Measurements from ENCODE around the gene NAPG.
"Not testable (repeated sequence)": the region's sequence is repeated elsewhere in the genome, so short reads cannot be mapped to it uniquely, and the experiment has no call there.

Gene NAPG

DNA sequence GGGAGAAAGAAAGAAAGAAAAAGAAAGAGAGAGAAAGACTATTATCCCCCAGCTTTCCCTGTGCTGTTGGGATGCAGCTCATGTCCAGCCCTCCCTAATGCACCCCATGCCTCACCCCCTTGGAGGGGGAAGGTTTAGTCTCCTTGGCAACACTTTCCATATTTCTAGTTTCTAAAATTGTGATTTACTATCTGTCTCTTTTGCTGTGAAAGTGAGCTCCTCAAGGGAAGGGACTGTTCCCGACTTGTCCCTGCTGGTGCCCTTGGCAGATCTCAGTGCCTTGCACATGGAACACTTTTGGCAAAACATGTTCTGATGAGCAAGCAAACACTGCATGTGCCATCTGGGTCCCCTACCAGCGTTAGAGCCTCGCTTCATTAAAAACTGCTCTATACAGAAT is 11.7 kb upstream of the NAPG start:
- DNase-seq (ENCODE audit: low read depth in 2 of 2, low spot score in 1 of 2) = no peak

DNA sequence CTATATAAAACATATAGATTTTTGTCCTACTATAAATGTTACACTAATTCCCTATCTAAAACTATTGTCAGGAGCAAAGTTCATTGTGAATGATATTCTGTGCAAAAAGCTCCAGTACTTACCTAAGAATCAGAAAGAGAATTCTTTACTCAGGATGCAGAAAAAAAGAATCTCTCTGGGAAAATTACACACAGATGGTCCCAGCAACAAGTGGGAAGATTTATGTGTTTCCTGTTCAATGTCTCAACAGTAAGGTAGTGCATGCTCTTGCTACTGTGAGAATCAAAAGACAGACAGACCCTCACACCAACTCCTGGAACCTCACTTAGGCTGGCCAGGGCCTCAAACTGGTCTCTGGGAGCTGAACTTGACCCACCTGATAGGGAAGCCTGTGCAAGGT is 11.2 kb upstream of the NAPG start:
- no peak for DNase-seq (ENCODE audit: low read depth in 2 of 2, low spot score in 1 of 2)

DNA sequence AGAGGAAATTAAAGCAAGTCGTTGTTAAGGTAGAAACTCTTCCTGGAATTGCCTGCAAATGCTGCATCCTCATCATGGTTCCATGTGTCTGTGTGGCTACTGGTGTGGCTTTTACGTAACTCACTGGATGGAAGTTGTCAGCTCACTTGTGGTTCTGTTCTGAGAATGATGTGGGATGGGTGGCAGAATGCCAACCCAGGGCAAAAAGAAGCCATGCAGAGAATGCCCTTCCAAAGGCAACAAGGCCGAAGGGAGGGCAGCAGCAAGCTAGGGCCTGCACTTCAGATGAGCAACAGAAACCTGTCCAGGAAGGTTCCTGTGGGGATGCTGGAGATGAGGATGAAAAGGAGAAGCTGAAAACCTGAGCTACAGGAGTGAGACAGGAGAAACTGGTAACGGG is 10.4 kb upstream of the NAPG start:
- no peak for DNase-seq (ENCODE audit: low read depth in 2 of 2, low spot score in 1 of 2)

DNA sequence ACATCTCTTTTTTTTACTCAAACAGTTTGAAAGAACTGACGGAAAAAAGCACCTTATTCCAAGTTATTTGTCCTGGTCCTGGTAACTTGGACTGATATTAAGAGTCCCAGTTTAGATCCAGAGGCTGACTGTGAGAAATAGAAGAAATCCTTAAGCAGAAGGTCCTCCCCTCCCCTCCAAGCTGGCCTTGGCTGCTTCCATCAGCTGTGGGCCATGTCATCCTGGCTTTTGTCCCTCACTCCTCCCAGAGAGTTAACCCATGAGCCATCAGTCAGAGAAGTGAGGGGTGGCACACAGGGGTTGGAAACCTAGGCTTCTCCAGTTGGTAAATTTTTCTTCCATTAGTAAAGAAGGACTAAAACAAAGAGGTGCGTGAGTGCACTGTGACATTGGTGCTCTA is 9.7 kb upstream of the NAPG start:
- DNase-seq (ENCODE audit: low read depth in 2 of 2, low spot score in 1 of 2) = no peak

DNA sequence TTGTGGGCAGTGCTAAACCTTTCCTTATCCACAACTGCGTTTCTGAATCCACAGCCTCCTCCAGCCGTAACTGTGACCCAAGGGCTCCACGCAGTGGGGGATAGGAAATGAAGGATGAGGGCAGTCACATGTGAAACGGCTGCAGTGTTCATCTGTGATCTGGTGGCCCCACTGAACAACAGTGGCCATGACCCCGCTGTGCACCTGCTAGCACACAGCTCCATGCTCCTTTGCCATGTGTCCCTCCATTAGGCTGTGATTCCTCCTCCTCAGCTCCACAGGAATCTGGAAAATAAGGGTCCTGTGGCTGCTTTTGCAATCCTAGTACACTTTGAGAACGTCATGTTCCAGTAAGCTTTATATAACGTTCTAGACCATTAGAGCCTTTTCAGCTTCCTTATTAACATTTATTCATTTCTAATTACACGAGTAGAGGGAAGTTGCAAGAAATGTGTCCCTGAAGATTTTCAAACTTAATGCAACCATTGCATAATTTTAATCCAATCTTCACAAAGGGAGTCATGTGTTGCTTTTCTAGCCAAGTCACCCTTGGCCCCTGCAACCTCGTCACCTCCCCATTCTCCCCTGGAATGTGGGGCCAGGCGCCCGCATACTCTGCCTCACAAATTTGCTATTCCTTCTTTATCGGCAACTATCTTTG is 7.1 kb upstream of the NAPG start:
- DNase-seq (ENCODE audit: low read depth in 2 of 2, low spot score in 1 of 2) = no peak

DNA sequence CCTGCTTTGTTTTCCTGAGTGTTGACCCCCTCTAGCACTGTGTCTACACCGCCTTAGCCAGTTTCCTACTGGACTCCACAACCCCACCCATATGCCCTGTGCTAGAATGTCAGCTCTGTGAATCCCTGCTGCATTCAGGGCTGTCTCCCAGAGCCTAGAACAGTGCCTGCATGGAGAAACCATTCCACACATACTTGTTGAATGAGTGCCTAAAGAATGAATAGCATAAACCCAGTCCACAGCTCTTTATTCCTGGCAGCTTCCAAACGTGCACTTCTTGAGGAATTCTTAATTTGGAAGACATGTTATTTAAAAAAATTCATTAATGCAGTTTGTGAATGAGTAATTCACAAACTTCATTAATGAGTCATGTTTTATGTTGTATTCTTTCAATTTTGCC is 6.5 kb upstream of the NAPG start:
- DNase-seq (ENCODE audit: low read depth in 2 of 2, low spot score in 1 of 2) = no peak

DNA sequence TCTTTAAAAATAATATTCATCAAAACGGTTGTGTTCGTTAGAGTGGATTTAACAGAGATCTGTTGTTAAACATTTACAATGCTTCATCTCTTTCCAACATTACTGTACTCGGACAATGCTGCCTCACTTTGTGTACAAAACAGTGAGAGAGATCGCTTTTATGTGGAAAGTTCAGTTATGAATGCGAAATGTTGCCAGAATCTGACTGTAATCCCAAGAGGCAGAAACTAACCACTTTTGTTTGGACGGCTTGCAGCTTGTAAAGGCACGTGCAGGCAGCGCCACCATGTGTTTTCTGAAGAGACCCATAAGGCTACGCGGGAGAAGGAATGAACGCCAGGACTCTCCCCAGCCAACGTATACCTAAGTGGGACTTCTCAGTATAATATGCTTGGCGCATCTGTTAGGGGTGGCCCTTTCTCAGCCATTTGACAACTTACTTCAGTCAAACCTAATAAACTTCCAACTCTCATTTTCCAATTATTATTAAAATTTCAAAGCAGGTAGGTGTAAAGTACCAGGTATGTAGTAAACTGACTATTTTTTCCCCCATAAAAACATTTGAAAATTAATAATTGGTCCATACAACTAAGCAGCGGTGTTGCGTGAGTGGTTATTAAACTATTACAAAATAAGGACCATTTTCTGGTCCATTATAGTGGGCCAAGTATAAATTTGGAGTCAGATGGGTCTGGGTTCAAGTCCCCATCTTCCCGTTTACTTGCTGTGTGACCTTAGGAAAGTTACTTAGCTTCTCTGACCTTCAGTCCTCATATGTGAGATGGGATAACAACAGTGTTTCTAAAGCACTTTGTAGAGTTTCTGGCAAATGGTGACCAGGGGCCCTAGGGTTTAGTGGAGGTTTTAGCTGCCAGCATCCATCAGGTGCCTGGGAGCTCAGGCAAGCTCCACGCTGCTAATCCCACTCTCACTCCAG is 5.6 kb upstream of the NAPG start:
- DNase-seq (ENCODE audit: low read depth in 2 of 2, low spot score in 1 of 2) = peak; percentile 13 to 14

DNA sequence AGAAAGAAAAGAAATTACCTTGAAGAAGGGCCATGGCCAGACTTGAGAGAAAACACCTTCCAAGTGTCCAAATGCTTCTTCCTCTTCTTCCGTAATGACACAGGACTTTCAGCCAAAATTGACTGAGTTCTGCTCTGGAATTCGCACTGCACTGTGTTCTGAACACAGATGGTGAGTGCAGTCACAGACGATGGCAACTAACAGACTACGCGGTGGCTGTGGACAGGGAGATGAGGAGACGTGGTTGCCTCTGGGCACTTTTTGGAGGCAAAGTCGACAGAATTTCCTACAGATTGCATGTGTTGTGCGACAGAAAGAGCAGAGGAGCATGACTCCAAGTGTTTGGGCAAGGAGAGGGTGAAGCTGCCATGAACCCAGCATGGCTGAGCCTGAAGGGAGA is 4.3 kb upstream of the NAPG start:
- DNase-seq (ENCODE audit: low read depth in 2 of 2, low spot score in 1 of 2) = no peak

DNA sequence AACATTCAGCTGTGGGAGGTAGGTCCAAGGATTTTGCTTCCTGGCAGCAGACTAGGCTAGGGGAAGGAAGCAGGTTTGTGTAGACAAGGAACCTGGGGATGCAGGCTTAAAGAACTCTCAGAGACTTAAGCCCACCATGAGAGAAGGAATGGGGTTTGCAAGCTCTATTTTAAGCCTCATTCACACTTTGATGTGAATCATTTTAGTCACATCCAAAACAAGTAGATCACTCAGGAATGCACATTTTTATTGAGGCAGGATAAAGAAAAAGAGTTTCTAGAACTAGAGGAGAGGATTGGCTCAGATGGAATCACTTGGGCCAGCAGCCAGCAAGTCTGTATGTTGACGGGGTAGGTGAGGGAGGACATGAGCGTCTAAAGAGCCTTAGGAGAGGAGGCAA is 3.3 kb upstream of the NAPG start:
- no peak for DNase-seq (ENCODE audit: low read depth in 2 of 2, low spot score in 1 of 2)

DNA sequence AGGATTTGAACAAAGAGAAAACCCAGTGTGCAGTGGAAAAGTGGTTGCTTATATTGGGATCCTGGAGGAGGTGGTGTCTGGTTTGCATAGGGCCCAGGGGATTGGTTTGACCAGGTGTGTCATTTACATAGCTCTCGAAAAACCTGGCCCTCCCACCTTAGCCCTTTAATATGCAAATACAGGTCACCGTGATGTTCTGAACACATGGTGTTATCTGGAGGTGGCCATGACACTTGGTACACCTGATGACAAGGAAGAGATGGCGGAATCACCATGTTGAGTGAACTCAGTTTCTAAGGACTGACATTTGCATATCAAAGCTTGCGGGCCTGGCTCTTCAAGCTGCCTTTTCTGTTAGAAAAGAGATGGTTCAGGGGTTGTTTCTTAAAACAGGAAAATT is 2.3 kb upstream of the NAPG start:
- DNase-seq (ENCODE audit: low read depth in 2 of 2, low spot score in 1 of 2) = no peak

DNA sequence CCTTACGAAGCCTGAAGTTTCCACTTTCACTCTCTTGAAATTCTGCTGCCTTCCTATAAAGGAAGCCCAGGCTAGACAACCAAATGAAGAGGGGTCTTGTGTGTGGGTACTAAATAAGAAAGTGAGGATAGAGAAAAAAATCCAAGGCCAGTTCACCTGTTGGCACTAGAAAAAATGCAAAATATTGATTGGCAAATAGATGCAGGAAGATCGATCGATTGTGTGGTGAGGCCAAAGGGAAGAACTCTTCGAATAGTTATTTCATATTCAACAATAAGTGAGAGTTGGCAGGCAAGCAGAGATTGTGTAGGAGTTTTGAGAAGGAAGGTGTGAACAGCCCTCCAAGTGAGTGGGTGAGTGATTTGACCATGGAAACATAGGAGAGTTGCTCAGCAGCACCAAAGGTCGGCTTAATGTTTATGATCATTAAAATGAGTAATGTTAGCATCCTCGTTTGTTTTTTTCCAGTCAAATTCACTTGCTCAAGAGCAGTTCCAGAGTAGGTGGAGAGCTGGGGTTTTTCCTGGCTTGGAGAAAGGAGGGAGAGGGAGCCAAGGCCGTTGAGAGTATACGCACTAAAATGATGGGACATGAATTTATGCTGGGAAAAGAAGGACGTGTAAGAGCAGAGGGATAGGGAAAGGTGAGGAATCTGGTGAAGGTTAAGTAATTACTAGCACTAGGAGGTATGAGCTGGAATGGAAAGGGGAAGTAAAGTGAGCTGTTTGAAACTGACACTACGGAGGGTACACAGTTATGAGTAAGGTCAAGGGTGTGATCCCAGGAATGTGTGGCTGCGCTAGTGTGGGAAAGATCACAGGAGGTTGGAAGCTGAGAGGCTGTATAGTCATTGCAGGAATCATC is 1.1 kb upstream of the NAPG start:
- DNase-seq (ENCODE audit: low read depth in 2 of 2, low spot score in 1 of 2) = no peak

DNA sequence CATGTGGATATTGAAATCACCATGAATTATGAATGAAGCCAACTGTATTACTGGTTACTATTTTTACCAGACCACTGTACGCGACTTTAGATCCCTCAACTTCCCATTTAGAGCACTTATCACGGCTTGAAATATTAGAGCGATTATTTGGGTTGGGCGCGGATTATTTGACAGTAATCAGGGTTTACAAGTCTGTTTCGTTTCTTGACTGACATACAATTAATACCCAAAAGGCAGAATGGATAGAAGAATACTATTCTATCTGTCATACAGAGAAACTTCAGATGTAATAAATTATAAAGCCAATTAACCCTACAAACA is 496 bp upstream of the NAPG start:
- DNase-seq (ENCODE audit: low read depth in 2 of 2, low spot score in 1 of 2) = no peak

DNA sequence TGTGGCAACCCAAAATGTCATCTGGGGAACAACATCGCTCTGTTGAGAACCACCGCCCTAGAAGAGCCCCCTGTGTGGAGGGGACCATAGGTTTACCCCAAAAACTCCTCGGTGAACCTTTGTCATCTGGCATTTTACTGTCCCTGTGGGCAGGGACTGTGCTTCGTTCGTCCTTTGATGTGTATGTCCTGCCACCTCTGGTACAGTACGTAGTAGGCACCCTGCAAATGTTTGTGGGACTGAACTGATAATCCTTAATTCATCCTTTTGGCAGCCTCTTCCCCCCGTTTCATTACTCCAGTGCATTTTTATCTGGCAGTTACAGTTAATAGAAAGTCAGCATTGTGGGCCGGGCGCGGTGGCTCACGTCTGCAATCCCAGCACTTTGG is 728 bp downstream of the NAPG start:
- DNase-seq (ENCODE audit: low read depth in 2 of 2, low spot score in 1 of 2) = no peak

DNA sequence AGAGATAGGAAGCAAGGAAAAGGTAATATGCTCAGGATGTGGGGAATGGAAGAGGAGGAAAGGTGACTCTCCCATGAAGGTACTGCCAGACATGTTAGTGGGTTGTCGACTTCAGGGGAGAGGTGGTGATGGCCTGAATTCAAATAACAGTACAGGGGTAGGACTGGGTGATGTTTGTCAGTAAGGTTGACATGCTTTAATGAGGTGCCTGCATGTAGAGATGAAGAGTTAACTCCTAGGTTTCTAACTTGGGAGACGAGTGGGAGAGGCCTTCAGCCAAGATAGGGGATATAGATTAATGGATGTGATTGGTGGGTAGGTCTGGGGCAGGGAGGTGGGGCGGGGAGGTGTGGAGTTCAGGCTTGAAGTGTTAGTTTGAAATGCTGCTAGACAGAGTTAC is 2.6 kb downstream of the NAPG start:
- no peak for DNase-seq (ENCODE audit: low read depth in 2 of 2, low spot score in 1 of 2)

DNA sequence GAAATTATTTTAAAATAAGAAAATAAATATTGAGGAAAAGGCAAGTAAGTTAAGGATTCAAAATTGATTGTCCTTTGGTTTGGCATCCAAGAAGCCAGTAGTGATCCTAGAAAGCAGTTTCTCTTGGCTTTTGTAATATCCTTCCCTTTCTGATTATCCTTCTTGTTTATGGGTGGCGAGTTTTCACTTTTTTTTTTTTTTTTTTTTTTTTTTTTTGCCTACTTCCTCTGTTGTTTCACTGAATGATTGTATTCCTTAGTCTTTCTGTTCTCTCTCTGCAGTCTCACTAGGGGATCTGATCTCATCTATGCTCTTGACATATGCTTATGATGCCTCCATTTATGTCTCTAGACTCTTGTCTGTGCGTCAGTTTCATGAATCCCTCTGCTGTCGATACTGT is 4.2 kb downstream of the NAPG start:
- no peak for DNase-seq (ENCODE audit: low read depth in 2 of 2, low spot score in 1 of 2)

DNA sequence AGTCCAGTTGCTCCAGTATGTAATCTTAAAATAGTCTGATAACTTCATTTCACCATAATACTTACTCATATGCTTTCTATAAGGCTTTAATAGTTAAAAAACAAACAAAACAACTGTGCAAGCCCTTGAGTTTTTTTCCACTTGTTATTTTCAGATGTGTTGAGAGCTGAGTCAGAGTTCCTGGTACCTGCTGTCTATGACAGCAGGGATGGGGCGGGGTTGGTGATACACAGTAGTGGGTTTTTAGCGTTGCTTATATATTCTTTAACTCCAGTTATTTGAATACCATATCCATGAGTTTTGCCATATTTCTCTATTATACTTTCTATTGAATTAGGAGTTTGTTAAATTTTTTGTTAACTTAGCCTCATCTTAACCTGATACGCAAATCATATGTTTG is 5.0 kb downstream of the NAPG start:
- DNase-seq (ENCODE audit: low read depth in 2 of 2, low spot score in 1 of 2) = no peak

DNA sequence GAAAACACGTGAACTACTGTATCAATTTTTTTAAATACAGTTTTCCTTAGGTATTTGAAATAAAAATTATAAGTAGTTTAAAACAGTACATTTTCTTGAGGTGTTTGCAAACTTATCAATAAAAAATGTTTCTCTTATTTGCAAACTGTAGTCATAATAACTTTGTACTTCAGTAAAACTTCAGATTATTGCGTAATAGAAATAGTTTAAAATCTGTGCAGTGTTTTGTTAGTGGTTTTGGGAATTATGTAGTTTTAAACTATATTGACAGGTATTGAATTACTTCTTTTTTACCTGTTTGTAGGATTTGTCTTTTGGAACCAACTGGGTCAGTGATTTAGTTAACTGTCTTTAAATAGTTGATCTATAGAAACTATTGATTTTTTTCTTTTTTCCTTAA is 7.3 kb downstream of the NAPG start:
- DNase-seq (ENCODE audit: low read depth in 2 of 2, low spot score in 1 of 2) = no peak

DNA sequence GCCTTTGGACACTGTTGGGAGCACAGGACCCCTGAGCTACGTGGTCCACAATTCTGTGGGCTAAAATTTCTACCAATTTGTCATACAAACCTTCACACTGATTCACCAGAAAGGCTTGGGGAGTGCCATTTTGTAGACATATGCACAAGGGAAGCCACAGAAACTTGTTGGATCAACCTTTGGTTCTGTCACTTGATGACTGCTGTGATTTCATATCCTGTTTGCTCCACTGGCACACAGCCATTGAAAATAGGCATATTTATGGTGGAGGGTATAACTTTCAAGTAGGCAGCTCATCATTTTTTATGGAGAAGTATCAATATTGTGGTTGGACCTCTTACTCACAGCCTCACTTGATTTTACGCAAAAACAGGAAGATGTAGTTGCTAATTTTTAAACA is 10.5 kb downstream of the NAPG start:
- DNase-seq (ENCODE audit: low read depth in 2 of 2, low spot score in 1 of 2) = no peak

DNA sequence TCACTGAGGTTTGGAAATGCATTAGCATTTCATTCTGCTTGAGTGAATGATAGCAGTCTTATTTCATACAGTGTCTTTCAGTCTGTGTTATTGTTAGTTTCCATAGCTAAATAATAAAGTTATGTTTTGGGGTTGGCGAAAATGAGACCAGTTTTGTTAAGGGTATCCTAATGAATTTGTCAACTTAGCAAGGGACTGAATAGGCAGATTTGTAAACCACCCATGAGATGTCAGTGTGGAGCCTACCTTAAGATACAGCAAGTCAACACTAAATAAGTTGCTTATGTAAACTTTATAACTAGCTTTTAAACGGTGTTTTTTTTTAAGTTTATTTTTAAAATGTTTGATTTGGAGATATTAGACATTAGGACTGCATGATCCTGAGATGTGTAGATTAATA is 11.9 kb downstream of the NAPG start:
- no peak for DNase-seq (ENCODE audit: low read depth in 2 of 2, low spot score in 1 of 2)

DNA sequence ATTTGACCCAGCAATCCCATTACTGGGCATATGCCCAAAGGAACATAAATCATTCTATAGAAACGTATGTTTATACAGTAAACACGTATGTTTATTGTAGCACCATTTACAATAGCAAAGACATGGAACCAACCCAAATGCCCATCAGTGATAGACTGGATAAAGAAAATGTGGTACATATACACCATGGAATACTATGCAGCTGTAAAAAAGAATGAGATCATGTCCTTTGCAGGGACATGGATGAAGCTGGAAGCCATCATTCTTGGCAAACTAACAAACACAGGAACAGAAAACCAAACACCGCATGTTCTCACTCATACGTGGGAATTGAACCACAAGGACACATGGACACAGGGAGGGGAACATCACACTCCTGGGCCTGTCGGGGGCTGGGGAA is 13.3 kb downstream of the NAPG start:
- not testable (repeated sequence) for DNase-seq (ENCODE audit: low read depth in 2 of 2, low spot score in 1 of 2)

DNA sequence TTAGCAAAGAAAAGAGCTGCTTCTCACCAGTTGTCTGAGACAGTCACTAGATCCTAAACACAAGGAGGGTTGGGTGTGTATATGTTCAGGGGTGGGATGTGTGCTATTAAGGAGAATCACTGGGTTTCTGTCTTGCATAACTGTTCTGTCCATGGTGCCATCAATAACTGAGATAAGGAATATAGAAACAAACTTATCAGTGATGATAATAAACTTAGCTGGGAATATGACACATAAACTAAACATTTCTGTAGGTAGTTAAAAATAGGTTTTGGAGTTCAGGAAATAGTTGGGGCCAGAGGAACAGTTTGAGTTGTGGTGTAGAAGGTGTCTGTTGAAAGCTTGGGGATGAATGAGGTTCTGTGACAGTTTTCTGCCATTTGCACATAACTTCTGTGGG is 17.4 kb downstream of the NAPG start:
- no peak for DNase-seq (ENCODE audit: low read depth in 2 of 2, low spot score in 1 of 2)
